ENCODE results near the gene CCL25. TPM values are rescaled to one million over a fixed set of nuclear protein-coding genes. Genes with fewer than 3 reads are reported as not detected.
"Not testable (repeated sequence)": the region's sequence is repeated elsewhere in the genome, so short reads cannot be mapped to it uniquely, and the experiment has no call there.

The CCL25 gene
- total and polyA plus RNA-seq, 2 experiments from 2014 or later: 0.52 to 0.73 TPM

GRCh38 chr19:8023371-8023770 is 29.2 kb upstream of the CCL25 start:
- H3K4me3 ChIP-seq: no peak overlapping the region
- DNase-seq (ENCODE audit: low spot score) (no peak), ATAC-seq (no peak)
- no peaks in the 10 kb centered on the region for H3K36me3 Mint-ChIP-seq (ENCODE audit: low read depth)
- peaks cover 13% of the 10 kb centered on the region for H3K27me3 Mint-ChIP-seq (ENCODE audit: insufficient read depth, low read depth, poor library complexity)
- H3K4me1 Mint-ChIP-seq: peaks cover under 1% of the 10 kb centered on the region; the same call in 1 of the 3 replicates
- no peak overlapping the region for H3K4me2 ChIP-seq
- no peaks in the 10 kb centered on the region for H3K36me3 ChIP-seq (ENCODE audit: insufficient read depth)
- H3K9me2 ChIP-seq (ENCODE audit: insufficient read depth): no peaks in the 10 kb centered on the region
- H3K27me3 ChIP-seq (ENCODE audit: insufficient read depth): no peaks in the 10 kb centered on the region
- TF ChIP-seq EZH2phosphoT487 (IDR thresholded peaks at IDR 0.05; ENCODE audit: unreplicated experiment) (no peak), POLR2AphosphoS5 (IDR thresholded peaks at IDR 0.05; ENCODE audit: low read depth) (no peak), CTCF (conservative IDR thresholded peaks at IDR 0.05; ENCODE audit: low read depth in 2 of 2) (no peak), REST (IDR thresholded peaks at IDR 0.05; ENCODE audit: unreplicated experiment) (no peak), CREB1 (CRISPR knock-in tag; IDR thresholded peaks at IDR 0.05; ENCODE audit: low read depth) (no peak), EZH2 (IDR thresholded peaks at IDR 0.05; ENCODE audit: low read depth, unreplicated experiment) (no peak), ZNF331 (CRISPR knock-in tag; IDR thresholded peaks at IDR 0.05; ENCODE audit: low read depth) (no peak)
- H3K27ac ChIP-seq (ENCODE audit: low read depth): no peak overlapping the region
- H3K79me2 ChIP-seq (replicated peaks; ENCODE audit: insufficient read depth): no peaks in the 10 kb centered on the region
- H3K9me3 Mint-ChIP-seq: peaks cover 3% of the 10 kb centered on the region; the same call in 1 of the 3 replicates
- no peaks in the 10 kb centered on the region for H3F3A ChIP-seq (replicated peaks; ENCODE audit: low read depth)
- H3K27ac Mint-ChIP-seq: no peak overlapping the region
- no peaks in the 10 kb centered on the region for H4K20me1 ChIP-seq (replicated peaks; ENCODE audit: insufficient read depth)
- H3K4me1 ChIP-seq (ENCODE audit: insufficient read depth): no peaks in the 10 kb centered on the region
- no peak overlapping the region for H3K4me3 Mint-ChIP-seq
- H2AFZ ChIP-seq: no peak overlapping the region

- H3K27ac ChIP-seq (ENCODE audit: low read depth); H3F3A ChIP-seq (replicated peaks; ENCODE audit: low read depth); H3K4me1 Mint-ChIP-seq; H3K27ac Mint-ChIP-seq; H3K9me2 ChIP-seq (ENCODE audit: insufficient read depth); H3K36me3 ChIP-seq (ENCODE audit: insufficient read depth); H3K9me3 Mint-ChIP-seq; H3K4me2 ChIP-seq; H3K4me1 ChIP-seq (ENCODE audit: insufficient read depth); H3K4me3 Mint-ChIP-seq; H4K20me1 ChIP-seq (replicated peaks; ENCODE audit: insufficient read depth); H3K79me2 ChIP-seq (replicated peaks; ENCODE audit: insufficient read depth); DNase-seq (ENCODE audit: low spot score); H3K27me3 ChIP-seq (ENCODE audit: insufficient read depth); H3K4me3 ChIP-seq; H2AFZ ChIP-seq; H3K36me3 Mint-ChIP-seq (ENCODE audit: low read depth); ATAC-seq: not testable (repeated sequence)
- peaks cover 15% of the 10 kb centered on the region for H3K27me3 Mint-ChIP-seq (ENCODE audit: insufficient read depth, low read depth, poor library complexity)
Observed at GRCh38 chr19:8024256-8024655, 28.3 kb upstream of the CCL25 start.
